ENCODE measurements around the gene AGXT2. TPM values are rescaled to one million over a fixed set of nuclear protein-coding genes. Genes with fewer than 3 reads are reported as not detected.
A peak's percentile ranks its signal among the peaks of the same experiment; 100 is the strongest.

Gene AGXT2
- total RNA-seq, 1 experiment from 2014 or later = not detected

DNA sequence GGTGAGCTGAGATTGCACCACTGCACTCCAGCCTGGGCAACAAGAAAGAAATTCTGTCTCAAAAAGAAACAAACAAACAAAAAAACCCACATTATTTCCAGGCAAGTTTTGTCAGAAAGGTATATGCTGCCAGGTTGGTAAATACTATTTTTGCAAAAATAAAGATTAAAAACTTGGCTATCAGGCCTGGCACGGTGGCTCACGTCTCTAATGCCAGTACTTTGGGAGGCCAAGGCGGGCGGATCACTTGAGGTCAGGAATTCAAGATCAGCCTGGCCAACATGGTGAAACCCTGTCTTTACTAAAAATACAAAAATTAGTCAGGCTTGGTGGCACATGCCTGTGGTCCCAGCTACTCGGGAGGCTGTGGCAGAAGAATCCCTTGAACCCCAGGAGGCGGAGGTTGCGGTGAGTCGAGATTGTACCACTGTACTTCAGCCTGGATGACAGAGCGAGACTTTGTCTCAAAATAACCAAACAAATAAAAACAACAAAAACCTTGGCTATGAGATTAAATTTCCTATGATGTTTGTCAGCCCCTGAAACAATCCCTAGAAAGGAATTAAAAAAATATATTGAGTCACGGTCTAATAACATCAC, 22.7 kb downstream of the AGXT2 start:
- Histone ChIP-seq H4K20me1 (ENCODE audit: insufficient read depth) (no peaks in the 10 kb centered on the region), H3K27ac (no peak overlapping the region), H2AFZ (no peak overlapping the region), H3F3A (ENCODE audit: insufficient read depth, low read depth) (no peaks in the 10 kb centered on the region), H3K4me2 (no peak overlapping the region), H3K79me2 (ENCODE audit: low read depth) (no peaks in the 10 kb centered on the region), H3K27me3 (ENCODE audit: insufficient read depth, low read depth) (peaks cover 65% of the 10 kb centered on the region), H3K36me3 (ENCODE audit: low read depth) (no peaks in the 10 kb centered on the region), H3K4me1 (replicated peaks; ENCODE audit: insufficient read depth) (no peaks in the 10 kb centered on the region), H3K9me2 (ENCODE audit: insufficient read depth) (no peaks in the 10 kb centered on the region), H3K4me3 (no peak overlapping the region), H3K9me3 (ENCODE audit: insufficient read depth, low read depth) (no peaks in the 10 kb centered on the region)
- ChIA-PET POLR2A (ENCODE audit: unreplicated experiment) (no interaction called here), CTCF (no interaction called here)
- BruUV-seq (replicated peaks) = no TSS peak
- intact Hi-C loops (cut with micrococcal nuclease; ENCODE audit: unreplicated experiment) = no loop called here
- DNase-seq = no peak
- TF ChIP-seq EZH2 (IDR thresholded peaks at IDR 0.05; ENCODE audit: low read depth) (no peak), CTCF (conservative IDR thresholded peaks at IDR 0.05) (no peak)

- no peak for TF ChIP-seq EZH2 (IDR thresholded peaks at IDR 0.05; ENCODE audit: low read depth)
- TF ChIP-seq CTCF (conservative IDR thresholded peaks at IDR 0.05) = no peak
- no peaks in the 10 kb centered on the region for H3K9me3 ChIP-seq (ENCODE audit: insufficient read depth, low read depth)
- no peak overlapping the region for H3K4me2 ChIP-seq
- H3F3A ChIP-seq (ENCODE audit: insufficient read depth, low read depth) = no peaks in the 10 kb centered on the region
- no TSS peak for BruUV-seq (replicated peaks)
- ChIA-PET POLR2A (ENCODE audit: unreplicated experiment) (interaction anchor here (0.7 kb wide), 1 partner anchor 34 kb away, joined by 8 read pairs; no protein-coding TSS in a partner anchor), CTCF (interaction anchor here (0.6 kb wide), 1 partner anchor 40 kb away, joined by 4 read pairs; no protein-coding TSS in a partner anchor)
- no peak overlapping the region for H3K27ac ChIP-seq
- H3K9me2 ChIP-seq (ENCODE audit: insufficient read depth) = no peaks in the 10 kb centered on the region
- DNase-seq = peak in 1 of 2 experiments; percentile 20
- H3K4me1 ChIP-seq (replicated peaks; ENCODE audit: insufficient read depth) = no peaks in the 10 kb centered on the region
- H3K27me3 ChIP-seq (ENCODE audit: insufficient read depth, low read depth) = peaks cover 51% of the 10 kb centered on the region
- no peaks in the 10 kb centered on the region for H3K36me3 ChIP-seq (ENCODE audit: low read depth)
- H2AFZ ChIP-seq = no peak overlapping the region
- intact Hi-C loops (cut with micrococcal nuclease; ENCODE audit: unreplicated experiment) = no loop called here
- H4K20me1 ChIP-seq (ENCODE audit: insufficient read depth) = no peaks in the 10 kb centered on the region
- no peaks in the 10 kb centered on the region for H3K79me2 ChIP-seq (ENCODE audit: low read depth)
- no peak overlapping the region for H3K4me3 ChIP-seq
Observed at GRCh38 chr5:35023391-35024178, 24.2 kb downstream of the AGXT2 start.

GRCh38 chr5:35016174-35017051, 31.3 kb downstream of the AGXT2 start:
- TF ChIP-seq CTCF (conservative IDR thresholded peaks at IDR 0.05) = no peak
- no peak for TF ChIP-seq EZH2 (IDR thresholded peaks at IDR 0.05; ENCODE audit: low read depth)
- no peaks in the 10 kb centered on the region for H3K9me3 ChIP-seq (ENCODE audit: insufficient read depth, low read depth)
- H3K36me3 ChIP-seq (ENCODE audit: low read depth) = no peaks in the 10 kb centered on the region
- ChIA-PET POLR2A (ENCODE audit: unreplicated experiment) (no interaction called here), CTCF (no interaction called here)
- H3F3A ChIP-seq (ENCODE audit: insufficient read depth, low read depth) = no peaks in the 10 kb centered on the region
- H3K9me2 ChIP-seq (ENCODE audit: insufficient read depth) = no peaks in the 10 kb centered on the region
- H3K79me2 ChIP-seq (ENCODE audit: low read depth) = no peaks in the 10 kb centered on the region
- H3K4me2 ChIP-seq = no peak overlapping the region
- no peaks in the 10 kb centered on the region for H4K20me1 ChIP-seq (ENCODE audit: insufficient read depth)
- H3K4me3 ChIP-seq = no peak overlapping the region
- no peak overlapping the region for H2AFZ ChIP-seq
- intact Hi-C loops (cut with micrococcal nuclease; ENCODE audit: unreplicated experiment) = no loop called here
- DNase-seq = no peak
- no TSS peak for BruUV-seq (replicated peaks)
- peaks cover 59% of the 10 kb centered on the region for H3K27me3 ChIP-seq (ENCODE audit: insufficient read depth, low read depth)
- H3K27ac ChIP-seq = no peak overlapping the region
- H3K4me1 ChIP-seq (replicated peaks; ENCODE audit: insufficient read depth) = no peaks in the 10 kb centered on the region
